Cardiac fibroblast (primary cell): ENCODE data around the gene HMG20A.

Experiments
- DNase-seq, 2 donors: peaks; one replicate each; pipeline versions ENCODE4 v3.0.0 to v3.0.0-alpha.2; 2010; ENCODE audit warnings: low read depth in 2 of 2
- H3K4me3 ChIP-seq, 2 donors: replicated peaks in 1 of 2; 1 replicate in 1 of 2; 2 replicates in 1 of 2; pipeline ENCODE4 v1.5.1; 2011; ENCODE audit warnings: low read depth in 2 of 2, low read length in 2 of 2, mild to moderate bottlenecking in 2 of 2, moderate library complexity in 1 of 2
- TF ChIP-seq, protein P1 (sequence below): IDR thresholded peaks from one replicate; pipeline ENCODE4 v1.5.1; 2011; ENCODE audit warnings: low read depth, mild to moderate bottlenecking, low read length, inconsistent platforms

HMG20A gene

DNA sequence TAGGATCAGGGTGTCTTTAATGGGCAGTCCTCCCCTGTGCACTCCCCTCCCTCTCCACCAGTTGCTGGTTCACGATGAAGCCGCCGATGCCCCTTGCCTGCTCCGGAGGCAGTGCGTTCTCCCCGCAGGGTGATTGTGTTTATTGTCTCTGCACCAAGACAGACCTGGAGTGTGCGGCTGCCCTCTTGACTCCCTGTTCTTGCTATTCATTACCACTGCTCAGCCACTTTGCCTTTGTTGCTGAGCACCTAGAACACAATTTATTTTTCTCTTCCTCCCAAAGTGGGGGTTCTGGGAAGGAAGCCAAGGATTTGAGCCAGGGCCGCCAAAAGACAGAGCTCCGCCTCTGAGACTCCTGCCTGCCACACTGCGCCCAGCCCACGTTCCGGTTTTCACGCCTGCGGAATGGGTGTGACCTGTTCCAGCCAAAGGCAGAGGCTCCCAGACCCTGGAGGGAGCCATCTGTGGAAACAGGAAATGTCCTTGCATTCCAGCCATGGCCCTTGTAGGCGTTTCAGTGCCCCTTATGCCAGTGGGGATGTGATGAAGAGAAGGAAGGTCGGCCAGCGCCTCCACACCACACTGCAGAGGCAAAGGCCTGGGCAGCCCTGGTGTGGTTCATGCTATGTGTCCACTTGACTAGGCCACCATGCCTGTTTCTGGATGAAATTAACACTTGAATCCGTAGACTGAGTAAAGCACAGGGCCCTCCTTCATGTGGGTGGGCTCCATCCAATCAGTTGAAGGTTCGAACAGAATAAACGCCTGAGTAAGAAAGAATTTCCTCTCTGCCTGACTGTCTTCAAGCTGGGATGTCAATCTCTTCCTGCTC is 85.8 kb downstream of the HMG20A start:
- DNase-seq: peak; percentile 62 to 85
- TF ChIP-seq, protein P1, sequence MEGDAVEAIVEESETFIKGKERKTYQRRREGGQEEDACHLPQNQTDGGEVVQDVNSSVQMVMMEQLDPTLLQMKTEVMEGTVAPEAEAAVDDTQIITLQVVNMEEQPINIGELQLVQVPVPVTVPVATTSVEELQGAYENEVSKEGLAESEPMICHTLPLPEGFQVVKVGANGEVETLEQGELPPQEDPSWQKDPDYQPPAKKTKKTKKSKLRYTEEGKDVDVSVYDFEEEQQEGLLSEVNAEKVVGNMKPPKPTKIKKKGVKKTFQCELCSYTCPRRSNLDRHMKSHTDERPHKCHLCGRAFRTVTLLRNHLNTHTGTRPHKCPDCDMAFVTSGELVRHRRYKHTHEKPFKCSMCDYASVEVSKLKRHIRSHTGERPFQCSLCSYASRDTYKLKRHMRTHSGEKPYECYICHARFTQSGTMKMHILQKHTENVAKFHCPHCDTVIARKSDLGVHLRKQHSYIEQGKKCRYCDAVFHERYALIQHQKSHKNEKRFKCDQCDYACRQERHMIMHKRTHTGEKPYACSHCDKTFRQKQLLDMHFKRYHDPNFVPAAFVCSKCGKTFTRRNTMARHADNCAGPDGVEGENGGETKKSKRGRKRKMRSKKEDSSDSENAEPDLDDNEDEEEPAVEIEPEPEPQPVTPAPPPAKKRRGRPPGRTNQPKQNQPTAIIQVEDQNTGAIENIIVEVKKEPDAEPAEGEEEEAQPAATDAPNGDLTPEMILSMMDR: no peak
- no peak overlapping the region for H3K4me3 ChIP-seq

GRCh38 chr15:77507143-77507897 is 86.6 kb downstream of the HMG20A start:
- peak overlapping the region in 1 of 2 donors; percentile 18 for H3K4me3 ChIP-seq
- peak; percentile 41 to 81 for DNase-seq
- TF ChIP-seq, protein P1: no peak

- H3K4me3 ChIP-seq: peak overlapping the region in 1 of 2 donors; percentile 18
- peak; percentile 83 to 88 for DNase-seq
- TF ChIP-seq, protein P1: no peak
Observed at GRCh38 chr15:77507911-77508310, 87.2 kb downstream of the HMG20A start.

DNA sequence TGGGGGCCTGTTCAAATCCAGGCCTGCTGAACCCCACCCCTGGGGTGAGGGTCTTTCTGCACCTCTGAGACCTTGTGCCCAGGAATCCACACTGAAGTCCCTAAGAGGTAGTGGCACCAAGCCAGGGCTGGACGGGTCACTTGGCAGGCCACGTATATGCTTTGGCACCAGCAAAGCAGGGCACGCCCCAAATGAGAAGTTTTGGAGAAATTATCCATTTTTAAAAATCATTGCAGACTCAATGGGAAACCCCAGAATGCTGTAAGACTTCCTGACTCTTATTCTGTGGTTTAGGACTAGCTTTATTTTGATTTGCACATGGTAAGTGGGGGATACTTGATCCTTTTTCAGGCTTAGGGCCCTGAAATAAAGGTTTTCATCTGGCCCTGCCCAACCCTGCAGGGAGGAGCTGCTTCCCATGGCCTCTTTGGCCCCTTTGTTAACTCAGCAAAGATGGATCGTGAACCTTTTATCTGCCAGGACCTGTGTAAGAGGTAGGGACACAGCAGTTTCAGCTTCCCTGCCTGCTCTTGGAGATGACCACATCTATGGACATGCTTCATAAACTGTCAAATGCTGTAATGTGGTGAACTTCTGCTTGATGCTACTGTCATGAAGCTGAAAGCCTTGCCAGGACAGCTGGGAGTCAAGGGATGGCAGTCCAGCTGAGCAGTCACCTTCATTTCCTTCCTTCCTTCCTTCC is 88.0 kb downstream of the HMG20A start:
- peak; percentile 54 to 91 for DNase-seq
- H3K4me3 ChIP-seq: no peak overlapping the region
- TF ChIP-seq, protein P1: no peak

DNA sequence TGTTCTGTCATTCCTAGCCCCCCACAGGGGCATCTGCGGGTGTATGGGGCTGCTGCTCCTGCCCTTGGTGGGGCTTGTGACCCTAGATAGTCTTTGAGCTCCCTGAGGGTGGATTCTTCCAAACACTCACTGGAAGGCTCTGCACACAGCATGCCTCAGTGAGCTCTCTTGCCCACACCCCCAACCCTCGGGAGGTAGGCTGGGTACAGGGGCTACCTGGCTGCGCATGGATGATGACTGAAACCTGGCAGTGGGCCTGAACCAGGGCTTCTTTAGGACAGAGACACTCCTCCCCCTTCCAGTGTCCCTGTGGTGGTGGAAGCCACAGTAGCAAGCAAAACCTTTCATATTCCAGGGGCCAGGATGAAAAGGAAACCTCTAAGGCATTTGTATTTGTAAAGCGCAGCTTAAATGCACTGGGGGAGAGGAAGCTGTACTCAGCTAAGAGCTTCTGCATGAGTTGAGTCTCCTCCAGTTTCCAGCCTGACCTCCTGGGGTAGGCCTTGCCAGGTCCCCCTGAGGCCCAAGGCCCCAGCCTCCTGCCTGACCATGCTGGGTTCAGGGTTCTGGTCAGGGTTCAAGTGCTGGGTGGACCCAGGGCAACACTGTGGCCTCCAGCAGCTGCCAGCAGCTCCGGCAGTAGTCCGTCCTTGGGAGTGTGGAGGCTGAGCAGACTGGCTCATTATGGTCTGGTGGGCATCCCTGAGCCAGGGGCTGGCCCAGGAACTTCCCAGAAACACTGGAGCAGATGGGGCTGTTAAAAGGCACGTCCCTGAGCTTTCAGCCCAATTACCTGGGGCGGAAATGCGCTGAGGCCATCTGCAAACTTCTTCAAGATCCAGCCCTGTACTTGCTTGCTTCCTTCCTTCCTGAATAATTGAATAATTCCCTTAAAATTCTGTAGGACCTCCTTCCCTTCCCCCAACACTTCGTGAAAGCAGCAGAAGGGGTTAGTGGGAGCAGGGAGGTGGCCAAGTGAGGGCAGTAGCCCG is 89.7 kb downstream of the HMG20A start:
- TF ChIP-seq, protein P1: no peak
- no peak overlapping the region for H3K4me3 ChIP-seq
- no peak for DNase-seq

- TF ChIP-seq, protein P1: no peak
- DNase-seq: no peak
- no peak overlapping the region for H3K4me3 ChIP-seq
Observed at GRCh38 chr15:77511869-77512268, 91.2 kb downstream of the HMG20A start.
